HG03432 (cell line): Measurements from ENCODE around the gene LRRC45.

Experiments used
- ATAC-seq: cut with Tn5 transposase; IDR thresholded peaks from one replicate; pipeline ENCODE4 v1.9.1; 2021; ENCODE audit warnings: mild to moderate bottlenecking, moderate library complexity; ENCODE audit not compliant: unreplicated experiment

LRRC45 gene

GRCh38 chr17:82018152-82018988, 4.7 kb upstream of the LRRC45 start:
- ATAC-seq, result no peak

GRCh38 chr17:82018989-82019689, 4.0 kb upstream of the LRRC45 start:
- no peak for ATAC-seq

- no peak for ATAC-seq
Observed at GRCh38 chr17:82019690-82020571, 3.2 kb upstream of the LRRC45 start.

DNA sequence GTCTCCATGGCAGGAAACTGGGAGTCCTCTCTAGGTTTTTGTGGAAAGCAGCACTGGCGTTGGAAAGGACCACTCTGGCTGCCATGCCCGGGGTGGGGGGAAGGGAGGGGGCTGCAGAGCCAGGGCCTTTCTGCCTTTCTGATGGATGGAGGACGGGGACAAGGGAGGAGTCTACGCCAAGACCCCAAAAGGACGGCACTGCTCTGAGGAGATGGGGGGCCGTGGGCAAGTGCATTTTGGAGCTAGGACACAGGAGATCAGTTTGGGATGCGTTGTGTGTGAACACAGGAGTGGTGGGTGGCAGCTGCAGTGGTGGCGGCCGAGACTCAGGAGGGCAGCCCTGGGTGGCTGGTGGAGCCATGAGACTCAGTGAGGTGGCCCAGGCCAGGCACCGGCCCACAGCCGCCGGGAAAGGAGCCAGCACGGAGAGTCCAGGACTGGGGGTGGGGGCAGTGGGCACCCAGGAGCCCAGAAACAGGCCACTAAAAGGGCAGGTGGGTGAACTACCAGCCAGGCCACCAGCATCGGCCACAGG, 2.5 kb upstream of the LRRC45 start:
- no peak for ATAC-seq

- no peak for ATAC-seq
Observed at GRCh38 chr17:82021107-82021899, 1.8 kb upstream of the LRRC45 start.

DNA sequence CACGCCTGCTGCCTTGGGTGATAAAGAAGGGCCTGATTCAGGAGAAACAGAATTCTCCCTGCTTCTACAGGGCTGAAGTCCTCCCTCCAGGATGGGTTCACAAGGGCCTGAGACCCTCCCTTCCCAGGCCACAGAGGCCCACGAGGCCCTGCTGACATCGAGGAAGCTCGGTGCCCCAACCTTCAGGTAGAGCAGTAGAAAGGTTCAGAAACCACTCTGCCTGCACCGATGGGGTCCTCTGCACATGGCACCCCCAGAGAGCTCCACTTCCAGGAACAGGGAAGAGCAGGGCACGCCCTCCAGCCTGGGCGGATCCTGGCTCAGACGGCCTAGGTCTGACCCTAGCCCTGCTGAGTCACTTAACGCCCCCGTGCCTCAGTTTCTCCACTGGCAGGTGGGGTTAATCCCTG, 1.2 kb upstream of the LRRC45 start:
- ATAC-seq, result no peak

DNA sequence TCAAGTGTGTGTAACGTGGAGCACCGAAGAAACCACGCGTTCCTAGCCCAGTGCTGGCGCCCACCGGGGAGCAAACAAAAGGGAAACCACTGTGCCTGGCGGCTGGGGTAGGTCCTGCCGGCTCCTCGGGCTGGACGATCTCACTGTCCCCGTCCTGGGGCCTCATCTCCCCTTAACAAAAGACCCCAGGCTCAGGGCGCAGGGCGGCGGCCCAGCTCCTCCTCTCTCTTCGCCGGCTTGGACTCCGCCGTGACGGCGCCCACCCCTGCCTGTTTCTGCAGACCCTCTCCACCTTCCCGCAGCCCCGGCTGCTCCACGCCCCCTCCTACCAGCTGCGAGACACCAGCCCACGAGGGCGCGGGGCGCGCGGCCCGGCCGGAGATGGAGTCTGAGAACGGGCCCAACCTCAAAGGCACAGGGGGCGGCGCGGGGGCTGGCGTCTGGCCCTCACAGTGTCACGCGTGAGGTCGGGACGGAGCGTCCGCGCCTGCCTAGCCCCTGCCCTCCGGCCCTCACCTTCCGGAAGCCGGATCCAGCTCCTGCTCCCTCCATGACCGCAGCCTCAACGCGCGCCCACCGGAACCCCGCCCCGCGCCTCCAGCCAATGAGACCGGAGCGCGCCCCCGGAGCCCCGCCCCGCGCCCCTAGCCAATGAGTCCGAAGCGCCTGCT, 660 bp upstream of the LRRC45 start, which contains the start of gene CENPX:
Gene CENPX (minus strand): TSS at position 569 of the 671 bp plus-strand sequence. CDS start 17 bp downstream, at position 552.
- no peak for ATAC-seq

GRCh38 chr17:82023447-82024241, 539 bp downstream of the LRRC45 start:
- ATAC-seq, result peak; percentile 1

GRCh38 chr17:82024859-82025258, 1.8 kb downstream of the LRRC45 start:
- no peak for ATAC-seq

- no peak for ATAC-seq
Observed at GRCh38 chr17:82025401-82026107, 2.4 kb downstream of the LRRC45 start.

GRCh38 chr17:82028246-82028645, 5.1 kb downstream of the LRRC45 start:
- no peak for ATAC-seq

GRCh38 chr17:82028966-82029365, 5.9 kb downstream of the LRRC45 start:
- ATAC-seq, result no peak

DNA sequence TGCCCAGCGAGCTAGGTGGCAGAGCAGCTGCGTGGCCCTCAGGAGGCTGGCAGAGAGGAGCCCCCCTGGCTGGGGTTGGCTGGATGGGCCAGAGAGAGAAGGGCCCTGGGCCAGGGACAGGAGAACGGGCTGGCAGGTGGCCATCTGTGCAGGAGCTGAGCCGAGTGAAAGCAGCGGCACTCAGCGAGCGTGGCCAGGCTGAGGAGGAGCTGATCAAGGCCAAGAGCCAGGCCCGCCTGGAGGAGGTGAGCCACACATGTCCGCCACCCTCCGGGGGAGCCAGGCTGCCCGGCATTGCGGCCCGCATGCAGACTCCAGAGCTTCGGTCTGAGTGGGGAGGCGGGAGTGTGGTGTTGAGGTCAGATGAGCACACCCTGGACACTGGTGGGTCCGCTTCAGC, 6.3 kb downstream of the LRRC45 start:
- no peak for ATAC-seq

- no peak for ATAC-seq
Observed at GRCh38 chr17:82029990-82030469, 6.9 kb downstream of the LRRC45 start.

DNA sequence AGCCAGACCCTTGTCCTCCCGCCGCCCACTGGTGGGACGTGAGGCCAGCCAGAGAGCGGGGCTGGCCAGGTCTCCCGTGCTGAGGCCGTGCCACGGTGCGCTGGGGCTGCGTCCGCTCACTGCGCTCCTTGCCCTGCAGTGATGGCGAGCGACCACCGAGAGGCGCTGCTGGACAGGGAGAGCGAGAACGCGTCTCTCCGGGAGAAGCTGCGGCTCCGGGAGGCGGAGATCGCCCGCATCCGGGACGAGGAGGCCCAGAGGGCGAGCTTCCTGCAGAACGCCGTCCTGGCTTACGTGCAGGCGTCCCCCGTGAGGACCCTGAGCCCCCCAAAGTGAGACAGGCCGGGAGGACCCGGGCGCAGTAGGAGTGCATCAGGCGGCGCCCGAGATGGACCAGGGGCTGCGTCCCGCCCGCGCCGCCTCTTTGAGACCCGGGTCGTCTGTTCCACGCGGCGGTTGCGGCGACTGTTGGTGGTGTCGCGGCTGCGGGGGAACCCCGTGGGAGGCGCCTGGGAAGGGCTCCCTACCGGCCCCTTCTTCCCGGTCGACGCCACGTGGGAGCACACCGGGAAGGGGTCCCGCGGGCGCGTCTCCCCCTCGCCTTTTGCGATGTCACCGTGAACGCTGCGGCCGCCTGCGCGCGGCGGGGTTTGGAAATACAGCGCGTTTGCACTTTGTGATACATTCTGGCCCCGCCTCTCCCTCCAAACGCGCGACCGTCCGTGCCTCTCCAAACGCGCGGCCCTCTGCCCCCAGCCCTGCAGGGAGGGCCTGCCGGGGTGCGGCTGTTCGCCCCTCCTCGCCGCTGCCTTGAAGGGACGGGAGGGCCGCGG, 7.6 kb downstream of the LRRC45 start:
- peak; percentile 43 for ATAC-seq

GRCh38 chr17:82031303-82031884, 8.3 kb downstream of the LRRC45 start, which contains the start of gene RAC3:
Gene RAC3 (plus strand): TSS chr17:82031678. CDS start chr17:82031762, 84 bp downstream.
- no peak for ATAC-seq
